ENCODE data around the gene MACROD2.

MACROD2 gene

DNA sequence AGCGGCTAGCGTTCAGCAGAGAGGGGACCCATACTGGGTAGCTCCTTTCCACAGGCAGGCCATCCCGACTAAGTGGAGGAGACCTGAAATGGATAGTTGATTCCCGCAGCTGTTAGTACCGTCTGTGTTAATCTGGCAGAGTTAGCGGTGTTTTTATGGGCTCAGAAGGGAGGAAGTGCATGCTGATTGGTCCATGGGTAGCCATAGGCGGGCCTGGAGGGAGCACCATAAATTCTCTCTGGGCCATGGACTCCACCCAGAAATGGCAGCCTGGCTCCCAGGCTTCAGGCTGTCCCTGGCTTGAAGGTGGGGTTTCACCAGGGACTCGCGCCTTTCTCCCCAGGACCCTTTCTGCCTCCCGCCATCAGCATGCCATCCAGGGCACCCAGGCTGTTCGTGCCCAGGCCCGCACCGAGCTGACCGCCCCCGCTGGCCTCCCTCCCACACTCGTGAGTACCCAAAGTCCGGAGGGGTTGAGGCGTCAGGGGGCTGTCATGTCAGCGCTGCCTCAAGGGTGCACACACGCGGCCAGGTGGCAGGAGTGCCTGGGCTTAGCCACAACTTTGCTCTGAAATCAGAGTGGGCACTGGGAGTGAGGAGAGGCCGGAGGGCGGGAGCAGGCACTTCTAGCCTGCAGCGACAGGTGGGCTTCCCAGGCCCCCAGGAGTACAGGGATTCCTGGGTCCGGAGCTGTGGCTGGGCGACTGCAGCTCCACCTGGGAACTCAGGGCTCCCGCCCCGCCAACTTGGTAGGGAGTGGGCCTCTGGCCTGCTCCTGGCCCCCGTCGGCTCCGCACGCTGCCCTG, 1036.4 kb downstream of the MACROD2 start:
- no peak for DNase-seq (ENCODE audit: low spot score)
- no peaks in the 10 kb centered on the region for H3K36me3 Mint-ChIP-seq (ENCODE audit: low read depth)
- H3K27me3 Mint-ChIP-seq (ENCODE audit: low read depth): no peaks in the 10 kb centered on the region
- no peaks in the 10 kb centered on the region for H3K4me1 Mint-ChIP-seq (ENCODE audit: low read depth)
- H3K27ac Mint-ChIP-seq: no peak overlapping the region
- H3K4me3 Mint-ChIP-seq: no peak overlapping the region
- peaks cover 18% of the 10 kb centered on the region for H3K9me3 Mint-ChIP-seq

- Mint-ChIP-seq H3K36me3 (ENCODE audit: low read depth) (no peaks in the 10 kb centered on the region), H3K4me3 (no peak overlapping the region), H3K27me3 (ENCODE audit: low read depth) (no peaks in the 10 kb centered on the region), H3K27ac (no peak overlapping the region), H3K9me3 (peaks cover 18% of the 10 kb centered on the region), H3K4me1 (ENCODE audit: low read depth) (no peaks in the 10 kb centered on the region)
- no peak for DNase-seq (ENCODE audit: low spot score)
These were observed 1037.0 kb downstream of the MACROD2 start for GRCh38 chr20:15032352-15032622.

DNA sequence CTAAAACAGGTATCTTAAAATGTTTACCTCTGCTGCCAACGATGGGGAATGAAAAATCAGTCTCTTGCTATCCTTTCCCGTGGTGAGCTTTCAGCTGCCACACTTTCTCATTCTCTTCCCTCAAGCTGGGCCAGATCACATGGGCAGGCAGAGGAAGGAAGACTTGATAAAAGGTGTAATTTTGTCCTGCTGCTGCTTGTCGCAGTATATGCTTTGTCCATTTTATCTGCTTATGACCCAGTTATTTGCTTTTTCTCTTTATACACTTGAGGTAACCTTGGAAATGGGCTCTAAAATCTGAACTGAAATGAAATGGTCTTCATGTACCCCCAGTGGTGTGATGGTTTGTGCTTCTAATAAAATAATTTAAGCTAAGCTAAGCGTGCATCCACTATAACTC, 1038.0 kb downstream of the MACROD2 start:
- peaks cover 18% of the 10 kb centered on the region for H3K9me3 Mint-ChIP-seq
- no peak for DNase-seq (ENCODE audit: low spot score)
- H3K27ac Mint-ChIP-seq: no peak overlapping the region
- H3K27me3 Mint-ChIP-seq (ENCODE audit: low read depth): no peaks in the 10 kb centered on the region
- no peaks in the 10 kb centered on the region for H3K4me1 Mint-ChIP-seq (ENCODE audit: low read depth)
- H3K4me3 Mint-ChIP-seq: no peak overlapping the region
- H3K36me3 Mint-ChIP-seq (ENCODE audit: low read depth): no peaks in the 10 kb centered on the region

DNA sequence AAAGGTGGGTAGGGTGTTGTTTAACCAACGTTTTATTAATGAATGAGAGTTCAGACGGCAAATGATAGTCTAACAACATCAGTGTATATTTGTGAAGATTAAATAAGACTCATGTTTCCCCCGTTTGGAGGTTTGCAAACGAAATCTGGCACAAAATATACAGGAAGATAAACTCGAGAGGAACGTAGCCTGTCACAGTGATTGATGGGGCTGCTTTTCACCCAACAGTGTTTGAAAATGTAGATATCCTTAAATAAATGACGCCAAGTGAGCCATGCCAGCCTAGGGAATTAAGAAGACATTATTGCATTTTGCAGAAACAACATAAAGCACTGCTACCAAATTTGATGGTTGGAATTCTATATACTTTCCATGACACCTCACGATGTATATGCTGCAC, 1038.6 kb downstream of the MACROD2 start:
- DNase-seq (ENCODE audit: low spot score): no peak
- Mint-ChIP-seq H3K27ac (no peak overlapping the region), H3K27me3 (ENCODE audit: low read depth) (no peaks in the 10 kb centered on the region), H3K4me3 (no peak overlapping the region), H3K4me1 (ENCODE audit: low read depth) (no peaks in the 10 kb centered on the region), H3K9me3 (peaks cover 16% of the 10 kb centered on the region), H3K36me3 (ENCODE audit: low read depth) (no peaks in the 10 kb centered on the region)

- no peaks in the 10 kb centered on the region for H3K27me3 Mint-ChIP-seq (ENCODE audit: low read depth)
- H3K27ac Mint-ChIP-seq: no peak overlapping the region
- H3K9me3 Mint-ChIP-seq: peaks cover 15% of the 10 kb centered on the region
- no peaks in the 10 kb centered on the region for H3K36me3 Mint-ChIP-seq (ENCODE audit: low read depth)
- no peaks in the 10 kb centered on the region for H3K4me1 Mint-ChIP-seq (ENCODE audit: low read depth)
- no peak for DNase-seq (ENCODE audit: low spot score)
- no peak overlapping the region for H3K4me3 Mint-ChIP-seq
These were observed 1041.6 kb downstream of the MACROD2 start for GRCh38 chr20:15036948-15037347.

DNA sequence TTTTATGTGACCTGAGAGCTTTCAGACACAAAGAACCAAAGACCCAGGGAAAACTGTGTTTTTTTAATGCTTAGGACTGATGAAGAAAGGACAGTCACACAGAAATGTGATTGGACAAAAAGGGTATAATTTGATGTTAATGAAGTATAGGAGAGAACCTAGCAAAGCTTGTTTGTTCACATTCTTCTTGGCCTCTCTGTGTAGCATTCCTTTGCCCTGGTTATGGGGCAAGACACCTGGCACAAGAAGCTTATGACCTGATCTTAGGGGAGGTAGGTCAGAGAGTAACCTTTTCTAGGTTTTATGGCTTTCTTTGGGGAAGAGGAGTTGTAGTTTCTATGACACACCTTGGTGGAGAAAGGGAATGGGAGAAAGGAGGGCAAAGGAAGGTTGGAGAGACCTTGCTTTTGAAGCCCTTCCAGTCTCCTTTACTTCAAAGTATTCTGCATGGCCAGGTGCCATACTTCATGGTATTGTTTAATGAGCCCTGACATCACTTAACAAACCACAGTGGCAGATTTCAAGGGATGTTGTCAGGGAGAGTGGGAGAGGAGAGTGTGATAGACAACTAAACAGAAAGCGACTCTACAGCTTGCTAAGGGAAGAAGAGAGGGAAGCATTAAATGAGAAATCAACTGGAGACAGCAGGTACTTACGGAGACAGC, 1043.9 kb downstream of the MACROD2 start:
- H3K9me3 Mint-ChIP-seq: peaks cover 19% of the 10 kb centered on the region
- no peaks in the 10 kb centered on the region for H3K36me3 Mint-ChIP-seq (ENCODE audit: low read depth)
- no peak for DNase-seq (ENCODE audit: low spot score)
- no peaks in the 10 kb centered on the region for H3K27me3 Mint-ChIP-seq (ENCODE audit: low read depth)
- H3K27ac Mint-ChIP-seq: no peak overlapping the region
- no peak overlapping the region for H3K4me3 Mint-ChIP-seq
- H3K4me1 Mint-ChIP-seq (ENCODE audit: low read depth): no peaks in the 10 kb centered on the region

DNA sequence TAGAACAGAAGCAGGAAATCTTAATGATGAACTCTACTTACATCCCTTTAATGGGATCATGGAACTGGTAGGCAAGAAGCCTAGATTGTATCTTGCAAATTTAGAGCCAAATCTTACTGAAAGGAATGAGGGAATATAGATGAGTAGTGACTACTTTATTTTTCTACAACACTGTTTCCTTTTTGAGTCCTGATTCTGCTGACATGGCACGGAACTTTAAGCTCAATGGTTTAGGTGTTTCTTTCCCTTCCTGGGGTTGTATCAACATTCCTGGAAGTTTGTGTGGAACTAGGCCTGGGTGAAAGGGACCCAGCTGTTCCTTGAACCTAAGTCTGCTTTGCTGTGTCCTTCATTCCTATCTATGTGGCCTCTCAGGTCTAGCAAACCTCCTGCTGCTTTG, 1047.4 kb downstream of the MACROD2 start:
- Mint-ChIP-seq H3K4me3 (no peak overlapping the region), H3K9me3 (peaks cover 28% of the 10 kb centered on the region), H3K36me3 (ENCODE audit: low read depth) (no peaks in the 10 kb centered on the region), H3K4me1 (ENCODE audit: low read depth) (no peaks in the 10 kb centered on the region), H3K27ac (no peak overlapping the region), H3K27me3 (ENCODE audit: low read depth) (no peaks in the 10 kb centered on the region)
- no peak for DNase-seq (ENCODE audit: low spot score)

- no peaks in the 10 kb centered on the region for H3K36me3 Mint-ChIP-seq (ENCODE audit: low read depth)
- no peak overlapping the region for H3K4me3 Mint-ChIP-seq
- no peaks in the 10 kb centered on the region for H3K4me1 Mint-ChIP-seq (ENCODE audit: low read depth)
- H3K9me3 Mint-ChIP-seq: peaks cover 29% of the 10 kb centered on the region
- no peak for DNase-seq (ENCODE audit: low spot score)
- no peaks in the 10 kb centered on the region for H3K27me3 Mint-ChIP-seq (ENCODE audit: low read depth)
- H3K27ac Mint-ChIP-seq: no peak overlapping the region
These were observed 1049.9 kb downstream of the MACROD2 start for GRCh38 chr20:15045246-15045645.

DNA sequence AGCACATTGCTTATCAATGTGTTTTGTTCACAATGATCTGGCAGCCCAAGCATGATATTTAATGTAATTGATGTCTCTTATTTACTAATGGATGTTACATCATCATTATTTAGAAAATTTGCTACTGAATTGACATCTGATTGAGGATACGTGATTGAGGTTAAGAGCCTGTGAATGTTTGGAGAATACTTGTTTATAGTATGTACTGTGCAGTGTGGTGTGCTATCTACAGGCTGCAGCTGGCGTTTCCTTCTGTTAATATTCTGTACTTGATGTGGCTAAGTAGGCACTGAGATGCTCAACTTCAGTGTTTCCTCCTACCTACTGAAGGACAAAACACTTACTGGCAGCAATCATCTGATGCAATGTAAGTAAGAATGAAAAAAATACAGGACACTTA, 1051.7 kb downstream of the MACROD2 start:
- Mint-ChIP-seq H3K9me3 (peaks cover 27% of the 10 kb centered on the region), H3K4me1 (ENCODE audit: low read depth) (no peaks in the 10 kb centered on the region), H3K27me3 (ENCODE audit: low read depth) (no peaks in the 10 kb centered on the region), H3K4me3 (no peak overlapping the region), H3K27ac (no peak overlapping the region), H3K36me3 (ENCODE audit: low read depth) (no peaks in the 10 kb centered on the region)
- no peak for DNase-seq (ENCODE audit: low spot score)

GRCh38 chr20:15047601-15048000, 1052.3 kb downstream of the MACROD2 start:
- no peak for DNase-seq (ENCODE audit: low spot score)
- Mint-ChIP-seq H3K36me3 (ENCODE audit: low read depth) (no peaks in the 10 kb centered on the region), H3K4me1 (ENCODE audit: low read depth) (no peaks in the 10 kb centered on the region), H3K27ac (no peak overlapping the region), H3K9me3 (peaks cover 24% of the 10 kb centered on the region), H3K4me3 (no peak overlapping the region), H3K27me3 (ENCODE audit: low read depth) (no peaks in the 10 kb centered on the region)

DNA sequence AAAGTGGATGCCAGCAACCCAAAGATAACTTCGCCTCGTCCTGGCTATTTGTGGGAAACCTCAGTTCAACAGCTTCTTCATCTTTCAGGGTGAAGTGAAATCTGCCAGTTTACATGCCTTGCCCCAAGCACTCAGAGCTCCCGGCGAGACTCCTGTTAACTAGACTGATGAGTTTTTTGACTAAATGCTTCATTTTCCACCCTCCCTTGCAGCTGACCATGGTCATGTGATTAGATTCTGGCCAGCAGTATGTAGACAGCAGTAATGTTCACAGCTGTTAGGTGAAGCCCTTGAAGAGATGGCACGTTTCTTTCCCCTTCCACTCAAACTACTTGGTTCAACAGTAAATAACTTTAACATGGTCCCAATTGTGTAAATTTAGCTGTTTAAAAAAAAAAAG, 1060.9 kb downstream of the MACROD2 start:
- Mint-ChIP-seq H3K36me3 (ENCODE audit: low read depth) (no peaks in the 10 kb centered on the region), H3K27me3 (ENCODE audit: low read depth) (no peaks in the 10 kb centered on the region), H3K4me3 (no peak overlapping the region), H3K9me3 (peaks cover 30% of the 10 kb centered on the region), H3K4me1 (ENCODE audit: low read depth) (no peaks in the 10 kb centered on the region), H3K27ac (no peak overlapping the region)
- no peak for DNase-seq (ENCODE audit: low spot score)

DNA sequence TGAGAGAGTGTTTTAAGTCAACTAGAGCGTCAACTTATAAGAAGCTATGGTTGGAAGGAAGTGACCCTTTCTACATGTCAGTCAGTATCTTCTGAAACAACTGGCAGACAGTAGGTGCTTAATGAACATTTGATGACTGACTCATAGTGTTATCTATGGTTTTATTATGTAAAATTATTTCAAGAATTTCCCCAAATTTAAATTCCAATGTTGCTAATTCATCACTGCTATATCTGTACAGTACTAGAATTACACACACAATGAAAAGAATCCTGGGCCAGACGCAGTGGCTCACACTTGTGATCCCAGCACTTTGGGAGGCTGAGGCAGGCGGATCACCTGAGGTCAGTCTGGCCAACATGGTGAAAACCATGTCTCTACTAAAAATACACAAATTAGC, 1063.5 kb downstream of the MACROD2 start:
- H3K9me3 Mint-ChIP-seq: peaks cover 27% of the 10 kb centered on the region
- DNase-seq (ENCODE audit: low spot score): no peak
- H3K27me3 Mint-ChIP-seq (ENCODE audit: low read depth): no peaks in the 10 kb centered on the region
- no peaks in the 10 kb centered on the region for H3K4me1 Mint-ChIP-seq (ENCODE audit: low read depth)
- no peak overlapping the region for H3K27ac Mint-ChIP-seq
- no peaks in the 10 kb centered on the region for H3K36me3 Mint-ChIP-seq (ENCODE audit: low read depth)
- H3K4me3 Mint-ChIP-seq: no peak overlapping the region

- Mint-ChIP-seq H3K27ac (no peak overlapping the region), H3K9me3 (peaks cover 25% of the 10 kb centered on the region), H3K27me3 (ENCODE audit: low read depth) (no peaks in the 10 kb centered on the region), H3K4me3 (no peak overlapping the region), H3K4me1 (ENCODE audit: low read depth) (no peaks in the 10 kb centered on the region), H3K36me3 (ENCODE audit: low read depth) (no peaks in the 10 kb centered on the region)
- DNase-seq (ENCODE audit: low spot score): no peak
These were observed 1064.1 kb downstream of the MACROD2 start for GRCh38 chr20:15059438-15059837.

- no peaks in the 10 kb centered on the region for H3K36me3 Mint-ChIP-seq (ENCODE audit: low read depth)
- H3K27me3 Mint-ChIP-seq (ENCODE audit: low read depth): no peaks in the 10 kb centered on the region
- peaks cover 23% of the 10 kb centered on the region for H3K9me3 Mint-ChIP-seq
- no peak overlapping the region for H3K27ac Mint-ChIP-seq
- DNase-seq (ENCODE audit: low spot score): no peak
- H3K4me3 Mint-ChIP-seq: no peak overlapping the region
- no peaks in the 10 kb centered on the region for H3K4me1 Mint-ChIP-seq (ENCODE audit: low read depth)
These were observed 1065.1 kb downstream of the MACROD2 start for GRCh38 chr20:15060265-15061060.
